C4-2B (cell line): ENCODE measurements around the gene GSS.

ENCODE experiments used
- ZFX ChIP-seq: fragments of 450-650 bp; IDR thresholded peaks from 2 replicates; pipeline ENCODE4 v1.6.1; 2017
- TF ChIP-seq, protein P1 (sequence below): fragments of 450-650 bp; conservative IDR thresholded peaks from 2 replicates; pipeline ENCODE4 v1.5.1; 2017; ENCODE audit warnings: mild to moderate bottlenecking

DNA sequence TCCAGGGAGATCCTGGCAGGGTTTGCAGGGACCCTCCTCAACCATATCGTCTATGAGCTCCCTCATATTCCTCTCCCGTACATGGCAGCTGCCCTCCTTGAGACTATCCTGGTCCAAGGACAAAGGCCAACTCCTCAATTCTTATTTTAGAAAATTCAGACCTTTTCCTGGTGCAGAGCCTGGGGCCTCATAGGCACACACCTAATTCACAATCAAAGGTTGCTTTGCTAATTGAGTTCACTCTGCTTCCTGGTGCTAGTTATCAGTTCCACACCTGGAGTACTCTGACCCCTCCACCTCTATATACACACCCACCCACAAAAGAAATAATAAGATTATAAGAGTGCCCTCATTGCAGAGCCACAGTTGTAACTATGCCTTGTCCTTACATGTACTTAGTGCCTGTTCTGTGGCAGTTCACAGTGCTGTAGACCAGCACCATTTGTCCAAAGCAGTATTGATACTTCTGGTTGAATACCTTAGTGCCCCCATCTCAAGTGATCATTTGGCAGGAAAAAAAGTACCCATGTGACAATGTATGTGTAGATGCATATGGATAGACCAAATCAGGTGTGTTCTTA is 38.7 kb downstream of the GSS start:
- TF ChIP-seq, protein P1, sequence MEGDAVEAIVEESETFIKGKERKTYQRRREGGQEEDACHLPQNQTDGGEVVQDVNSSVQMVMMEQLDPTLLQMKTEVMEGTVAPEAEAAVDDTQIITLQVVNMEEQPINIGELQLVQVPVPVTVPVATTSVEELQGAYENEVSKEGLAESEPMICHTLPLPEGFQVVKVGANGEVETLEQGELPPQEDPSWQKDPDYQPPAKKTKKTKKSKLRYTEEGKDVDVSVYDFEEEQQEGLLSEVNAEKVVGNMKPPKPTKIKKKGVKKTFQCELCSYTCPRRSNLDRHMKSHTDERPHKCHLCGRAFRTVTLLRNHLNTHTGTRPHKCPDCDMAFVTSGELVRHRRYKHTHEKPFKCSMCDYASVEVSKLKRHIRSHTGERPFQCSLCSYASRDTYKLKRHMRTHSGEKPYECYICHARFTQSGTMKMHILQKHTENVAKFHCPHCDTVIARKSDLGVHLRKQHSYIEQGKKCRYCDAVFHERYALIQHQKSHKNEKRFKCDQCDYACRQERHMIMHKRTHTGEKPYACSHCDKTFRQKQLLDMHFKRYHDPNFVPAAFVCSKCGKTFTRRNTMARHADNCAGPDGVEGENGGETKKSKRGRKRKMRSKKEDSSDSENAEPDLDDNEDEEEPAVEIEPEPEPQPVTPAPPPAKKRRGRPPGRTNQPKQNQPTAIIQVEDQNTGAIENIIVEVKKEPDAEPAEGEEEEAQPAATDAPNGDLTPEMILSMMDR = no peak
- no peak for TF ChIP-seq ZFX
